ENCODE data around the gene EVX1.

DNA sequence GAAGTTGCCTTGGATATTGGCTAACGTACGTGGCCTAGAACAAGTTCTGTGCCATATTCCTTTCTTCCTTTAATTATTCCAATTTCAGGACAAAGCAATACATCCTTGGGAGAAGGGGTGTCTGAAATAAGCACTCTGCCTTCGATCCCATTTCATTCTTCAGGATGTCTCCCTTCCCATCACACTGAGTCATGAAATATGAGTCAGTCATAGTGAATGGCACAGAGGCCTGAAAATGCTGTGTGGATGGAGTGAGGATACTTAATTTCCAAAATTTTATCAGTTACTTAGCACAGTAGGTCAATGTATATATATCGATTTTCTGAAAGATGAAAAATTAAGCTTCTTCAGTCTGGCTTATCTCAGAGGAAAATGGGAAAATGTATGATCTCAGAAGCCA is 19.5 kb downstream of the EVX1 start:
- TF ChIP-seq CTCF (IDR thresholded peaks at IDR 0.05), result no peak
- TF ChIP-seq POLR2A (IDR thresholded peaks at IDR 0.05), result no peak
